Neural crest cell (in vitro differentiated cells): Measurements from ENCODE around the gene AFF2. TPM values are rescaled to one million over a fixed set of nuclear protein-coding genes. Genes with fewer than 3 reads are reported as not detected.

Experiments
- DNase-seq: peaks from one replicate; pipeline ENCODE4 v3.0.0; 2021; ENCODE audit warnings: low read depth, mixed read lengths, low spot score
- H3K27ac Mint-ChIP-seq: one replicate; pipeline ENCODE4 v1.8.0; 2021; ENCODE audit warnings: mild to moderate bottlenecking, mixed read lengths; ENCODE audit not compliant: unreplicated experiment
- H3K27me3 Mint-ChIP-seq: 2 replicates; pipeline ENCODE4 v1.8.0; 2021; ENCODE audit warnings: low read depth, mild to moderate bottlenecking, mixed read lengths
- H3K36me3 Mint-ChIP-seq: 2 replicates; pipeline ENCODE4 v1.8.0; 2021; ENCODE audit warnings: low read depth, mild to moderate bottlenecking, mixed read lengths
- H3K4me1 Mint-ChIP-seq: 2 replicates; pipeline ENCODE4 v1.8.0; 2021; ENCODE audit warnings: mixed read lengths
- H3K4me3 Mint-ChIP-seq: one replicate; pipeline ENCODE4 v1.8.0; 2021; ENCODE audit warnings: mild to moderate bottlenecking, mixed read lengths
- H3K9me3 Mint-ChIP-seq: 2 replicates; pipeline ENCODE4 v1.8.0; 2021; ENCODE audit warnings: mixed read lengths
- total RNA-seq: library from RNA; stranded (reverse); gene quantifications from 2 replicates; pipeline ENCODE4 v1.2.1, GENCODE V29; 2021
- TF ChIP-seq, protein P1 (sequence below): fragments of 200-600 bp; sonication (generic); conservative IDR thresholded peaks from 2 replicates; pipeline ENCODE4 v1.5.0; 2021; ENCODE audit warnings: antibody characterized with exemption, mild to moderate bottlenecking

Gene AFF2
- total RNA-seq, 1 donor from 2014 or later: 15.4 TPM

DNA sequence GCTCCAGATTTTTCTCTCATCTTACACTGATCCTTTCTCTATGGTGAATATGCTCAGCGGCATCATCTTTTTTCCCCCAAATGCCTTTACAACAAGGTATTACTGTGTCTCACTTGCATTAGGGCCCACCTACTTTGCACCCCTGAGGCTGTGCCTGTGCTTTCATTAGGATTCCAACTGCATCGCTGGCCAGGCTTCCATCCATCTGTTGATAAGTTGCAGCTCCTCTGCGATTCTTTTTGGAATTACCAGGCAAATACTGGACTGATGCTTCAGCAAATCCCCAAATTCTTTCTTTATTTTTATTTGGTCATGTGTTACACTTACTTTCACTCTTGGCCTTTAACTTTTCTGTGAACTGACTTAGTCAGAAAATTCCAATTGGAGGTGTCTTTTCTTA is 77.3 kb downstream of the AFF2 start:
- no peak for DNase-seq
- TF ChIP-seq, protein P1, sequence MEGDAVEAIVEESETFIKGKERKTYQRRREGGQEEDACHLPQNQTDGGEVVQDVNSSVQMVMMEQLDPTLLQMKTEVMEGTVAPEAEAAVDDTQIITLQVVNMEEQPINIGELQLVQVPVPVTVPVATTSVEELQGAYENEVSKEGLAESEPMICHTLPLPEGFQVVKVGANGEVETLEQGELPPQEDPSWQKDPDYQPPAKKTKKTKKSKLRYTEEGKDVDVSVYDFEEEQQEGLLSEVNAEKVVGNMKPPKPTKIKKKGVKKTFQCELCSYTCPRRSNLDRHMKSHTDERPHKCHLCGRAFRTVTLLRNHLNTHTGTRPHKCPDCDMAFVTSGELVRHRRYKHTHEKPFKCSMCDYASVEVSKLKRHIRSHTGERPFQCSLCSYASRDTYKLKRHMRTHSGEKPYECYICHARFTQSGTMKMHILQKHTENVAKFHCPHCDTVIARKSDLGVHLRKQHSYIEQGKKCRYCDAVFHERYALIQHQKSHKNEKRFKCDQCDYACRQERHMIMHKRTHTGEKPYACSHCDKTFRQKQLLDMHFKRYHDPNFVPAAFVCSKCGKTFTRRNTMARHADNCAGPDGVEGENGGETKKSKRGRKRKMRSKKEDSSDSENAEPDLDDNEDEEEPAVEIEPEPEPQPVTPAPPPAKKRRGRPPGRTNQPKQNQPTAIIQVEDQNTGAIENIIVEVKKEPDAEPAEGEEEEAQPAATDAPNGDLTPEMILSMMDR: no peak
- Mint-ChIP-seq H3K27me3 (no peaks in the 10 kb centered on the region), H3K4me3 (no peak overlapping the region), H3K27ac (no peak overlapping the region), H3K36me3 (peaks cover 6% of the 10 kb centered on the region), H3K9me3 (peaks cover 6% of the 10 kb centered on the region), H3K4me1 (no peaks in the 10 kb centered on the region)

DNA sequence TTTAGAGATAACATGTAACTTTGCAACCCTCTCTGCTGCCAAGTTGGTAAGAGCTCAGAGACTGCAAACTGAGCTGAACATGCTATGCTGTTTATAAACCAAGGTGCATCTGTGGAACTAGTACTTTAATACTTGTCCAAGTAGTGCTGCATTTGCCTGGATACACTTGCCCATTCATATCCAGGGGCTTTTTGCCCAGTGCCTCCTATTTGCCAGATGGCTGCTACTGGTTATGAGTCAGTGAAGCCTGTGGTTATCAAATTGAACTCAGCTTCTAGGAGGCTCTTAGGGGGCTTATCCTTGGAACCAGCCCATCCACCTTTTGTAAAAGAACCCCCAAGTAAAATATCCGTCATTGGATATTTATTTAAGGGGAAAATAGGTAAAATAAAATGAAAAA is 79.6 kb downstream of the AFF2 start:
- Mint-ChIP-seq H3K4me3 (no peak overlapping the region), H3K27me3 (no peaks in the 10 kb centered on the region), H3K36me3 (peaks cover 6% of the 10 kb centered on the region), H3K9me3 (peaks cover 8% of the 10 kb centered on the region), H3K4me1 (no peaks in the 10 kb centered on the region), H3K27ac (no peak overlapping the region)
- TF ChIP-seq, protein P1: no peak
- no peak for DNase-seq

DNA sequence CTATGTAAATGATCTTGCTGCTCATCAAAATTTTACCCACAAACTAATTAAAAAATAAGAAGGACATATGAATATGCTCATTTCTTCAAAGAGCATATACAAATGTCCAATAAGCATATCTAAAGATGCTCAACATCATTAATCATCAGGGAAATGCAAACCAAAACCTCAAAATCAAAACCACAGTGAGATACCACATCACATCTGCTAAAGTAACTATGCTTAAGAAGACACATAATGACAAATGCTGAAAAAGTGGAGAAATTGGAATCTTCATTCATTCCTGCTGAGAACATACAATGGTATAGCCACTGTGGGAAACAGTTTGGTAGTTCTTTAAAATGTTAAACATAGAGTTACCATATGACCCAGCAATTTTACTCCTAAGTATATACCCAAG is 81.9 kb downstream of the AFF2 start:
- TF ChIP-seq, protein P1: no peak
- DNase-seq: no peak
- Mint-ChIP-seq H3K36me3 (peaks cover 6% of the 10 kb centered on the region), H3K4me3 (no peak overlapping the region), H3K27me3 (no peaks in the 10 kb centered on the region), H3K27ac (no peak overlapping the region), H3K9me3 (peaks cover 8% of the 10 kb centered on the region), H3K4me1 (no peaks in the 10 kb centered on the region)

DNA sequence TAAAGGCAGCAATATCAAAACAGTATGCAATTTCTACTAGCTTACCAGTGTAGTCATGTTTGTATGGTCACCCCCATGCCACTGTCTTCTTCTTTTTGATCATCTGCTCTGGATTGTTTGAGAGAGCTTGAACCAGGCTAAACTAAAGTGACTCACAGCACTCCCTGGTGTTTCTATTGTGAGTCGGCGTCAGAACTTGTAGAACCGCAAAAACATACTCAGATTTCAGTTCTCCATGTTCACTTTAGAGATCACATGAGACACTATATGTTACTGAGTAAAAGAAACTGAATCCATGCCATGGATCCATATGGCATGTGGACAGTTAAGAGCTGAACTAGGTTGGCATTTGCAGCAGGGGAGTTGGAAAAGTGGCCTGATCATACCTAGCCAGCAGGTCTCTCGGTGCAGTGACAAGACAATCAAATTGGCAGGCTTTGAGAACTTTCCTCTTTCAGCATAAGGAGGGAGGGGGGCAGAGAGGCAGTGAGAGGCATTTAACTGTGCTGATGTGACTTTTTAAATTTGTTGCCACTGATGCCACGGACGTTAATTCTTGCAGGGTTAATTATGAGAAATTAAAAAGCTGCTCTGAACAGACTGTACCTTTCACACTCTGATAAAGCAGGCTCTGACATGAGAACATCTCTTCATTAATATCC is 88.4 kb downstream of the AFF2 start:
- Mint-ChIP-seq H3K27me3 (no peaks in the 10 kb centered on the region), H3K9me3 (peaks cover 2% of the 10 kb centered on the region), H3K27ac (no peak overlapping the region), H3K36me3 (no peaks in the 10 kb centered on the region), H3K4me1 (no peaks in the 10 kb centered on the region), H3K4me3 (no peak overlapping the region)
- DNase-seq: no peak
- TF ChIP-seq, protein P1: no peak

DNA sequence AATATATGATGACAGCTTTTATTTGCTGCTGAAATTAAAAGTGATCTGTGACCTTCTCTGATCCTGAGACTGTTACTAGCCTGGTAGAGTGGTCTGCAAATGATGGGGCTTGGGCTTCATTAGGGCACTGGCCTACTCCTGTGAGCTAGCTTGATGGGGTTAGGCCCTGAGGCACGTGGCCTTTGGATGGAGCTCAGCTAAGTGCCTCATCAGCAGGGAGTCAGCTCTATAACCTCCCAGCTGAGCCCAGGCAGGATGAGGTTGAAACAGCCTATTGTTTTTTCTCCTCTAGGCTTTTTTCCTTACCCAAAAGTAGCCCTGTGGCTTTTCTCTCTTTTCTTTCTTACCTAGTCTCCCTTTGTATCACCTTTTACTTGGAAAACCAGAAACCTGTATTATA is 92.2 kb downstream of the AFF2 start:
- TF ChIP-seq, protein P1: no peak
- Mint-ChIP-seq H3K36me3 (no peaks in the 10 kb centered on the region), H3K9me3 (peaks cover 9% of the 10 kb centered on the region), H3K27ac (no peak overlapping the region), H3K4me1 (no peaks in the 10 kb centered on the region), H3K27me3 (no peaks in the 10 kb centered on the region), H3K4me3 (no peak overlapping the region)
- no peak for DNase-seq
